Breast epithelium (tissue), 4 donors: ENCODE measurements around the gene L3MBTL3. TPM values are rescaled to one million over a fixed set of nuclear protein-coding genes. Genes with fewer than 3 reads are reported as not detected.

Experiments
- DNase-seq, 2 donors: peaks; one replicate each; pipeline ENCODE4 v3.0.0-alpha.2; 2019; ENCODE audit warnings: low spot score in 2 of 2
- H3K27ac ChIP-seq, 2 donors: fragments of 200-600 bp; sonication (generic) in 1 of 2; one replicate each; pipeline ENCODE4 v1.5.1; 2016 to 2019; ENCODE audit warnings: mild to moderate bottlenecking in 1 of 2
- H3K27me3 ChIP-seq, 2 donors: fragments of 200-600 bp; sonication (generic) in 1 of 2; one replicate each; pipeline versions ENCODE4 v1.5.1 to v1.6.0; 2017 to 2019; ENCODE audit warnings: control low read depth in 1 of 2, mild to moderate bottlenecking in 1 of 2
- H3K36me3 ChIP-seq: fragments of 200-600 bp; one replicate; pipeline ENCODE4 v1.5.1; 2019
- H3K4me1 ChIP-seq, 2 donors: fragments of 200-600 bp; sonication (generic); one replicate each; pipeline ENCODE4 v1.5.1; 2016 to 2019; ENCODE audit warnings: control low read depth in 1 of 2
- H3K4me3 ChIP-seq, 3 donors: fragments of 200-600 bp; sonication (generic); 1 replicate in 2 of 3; 2 replicates in 1 of 3; pipeline ENCODE4 v1.5.1; 2016 to 2019; ENCODE audit warnings: mild to moderate bottlenecking in 3 of 3, moderate library complexity in 2 of 3
- H3K9me3 ChIP-seq, 2 donors: fragments of 200-600 bp; sonication (generic) in 1 of 2; one replicate each; pipeline ENCODE4 v1.5.1; 2016 to 2019; ENCODE audit warnings: control low read depth in 1 of 2
- CTCF ChIP-seq, 3 donors: fragments of 450-650 bp; IDR thresholded peaks; one replicate each; pipeline ENCODE4 v1.5.1; 2016 to 2017; ENCODE audit warnings: antibody characterized with exemption in 3 of 3, mild to moderate bottlenecking in 3 of 3, moderate library complexity in 3 of 3
- POLR2A ChIP-seq: fragments of 450-650 bp; IDR thresholded peaks from one replicate; pipeline ENCODE4 v1.6.1; 2016; ENCODE audit warnings: antibody characterized with exemption, mild to moderate bottlenecking, moderate library complexity
- POLR2AphosphoS5 ChIP-seq, 3 donors: sonication (generic); formaldehyde crosslinking; IDR thresholded peaks; one replicate each; pipeline ENCODE4 v1.6.1; 2017; ENCODE audit warnings: antibody characterized with exemption in 3 of 3
- intact Hi-C: fragments of 100-400 bp; cut with DNase I; formaldehyde crosslinking; loops from one replicate; pipeline ENCODE4 v1.15.1; 2023; ENCODE audit warnings: low total_unique reads
- total RNA-seq, 3 donors: library from RNA; depleted of rRNA; stranded (reverse); fragments of >200 nt; gene quantifications; one replicate each; pipeline ENCODE4 v1.1.0, GENCODE V29; 2016

Gene L3MBTL3
- total RNA-seq, 3 donors from 2014 or later: 7.4 to 16.7 (median 9.7) TPM

- TF ChIP-seq POLR2A: no peak
- TF ChIP-seq POLR2AphosphoS5 (IDR thresholded peaks at IDR 0.05): no peak
- no peak for TF ChIP-seq CTCF (IDR thresholded peaks at IDR 0.05)
- DNase-seq: no peak
- intact Hi-C loops: no loop called here
- Histone ChIP-seq H3K36me3 (no peaks in the 10 kb centered on the region), H3K4me1 (no peaks in the 10 kb centered on the region), H3K9me3 (no peaks in the 10 kb centered on the region), H3K27ac (no peak overlapping the region), H3K27me3 (no peaks in the 10 kb centered on the region), H3K4me3 (no peak overlapping the region)
Measured at GRCh38 chr6:130045622-130046021, 27.2 kb downstream of the L3MBTL3 start.

- Histone ChIP-seq H3K4me3 (no peak overlapping the region), H3K27me3 (no peaks in the 10 kb centered on the region), H3K36me3 (no peaks in the 10 kb centered on the region), H3K9me3 (no peaks in the 10 kb centered on the region), H3K27ac (no peak overlapping the region), H3K4me1 (no peaks in the 10 kb centered on the region)
- no peak for DNase-seq
- TF ChIP-seq POLR2AphosphoS5 (IDR thresholded peaks at IDR 0.05) (no peak), POLR2A (no peak), CTCF (IDR thresholded peaks at IDR 0.05) (no peak)
- intact Hi-C loops: no loop called here
Measured at GRCh38 chr6:130046671-130047070, 28.3 kb downstream of the L3MBTL3 start.

- no peaks in the 10 kb centered on the region for H3K27me3 ChIP-seq
- no peak overlapping the region for H3K27ac ChIP-seq
- no peak for DNase-seq
- intact Hi-C loops: no loop called here
- no peaks in the 10 kb centered on the region for H3K36me3 ChIP-seq
- H3K9me3 ChIP-seq: no peaks in the 10 kb centered on the region
- H3K4me3 ChIP-seq: no peak overlapping the region
- TF ChIP-seq CTCF (IDR thresholded peaks at IDR 0.05) (no peak), POLR2A (no peak), POLR2AphosphoS5 (IDR thresholded peaks at IDR 0.05) (no peak)
- no peaks in the 10 kb centered on the region for H3K4me1 ChIP-seq
Measured at GRCh38 chr6:130047088-130047995, 29.0 kb downstream of the L3MBTL3 start.

- no peak for DNase-seq
Measured at GRCh38 chr6:130050230-130050629, 31.8 kb downstream of the L3MBTL3 start.

More at GRCh38 chr6:130050230-130050629, 31.8 kb downstream of the L3MBTL3 start:
- H3K27ac ChIP-seq: no peak overlapping the region
- H3K4me3 ChIP-seq: no peak overlapping the region
- no peaks in the 10 kb centered on the region for H3K4me1 ChIP-seq
- intact Hi-C loops: no loop called here
- no peaks in the 10 kb centered on the region for H3K36me3 ChIP-seq
- no peaks in the 10 kb centered on the region for H3K27me3 ChIP-seq
- H3K9me3 ChIP-seq: no peaks in the 10 kb centered on the region
- TF ChIP-seq CTCF (IDR thresholded peaks at IDR 0.05): no peak
- TF ChIP-seq POLR2A: no peak
- no peak for TF ChIP-seq POLR2AphosphoS5 (IDR thresholded peaks at IDR 0.05)
